Measurements from ENCODE around the gene BANF1.

BANF1 gene

DNA sequence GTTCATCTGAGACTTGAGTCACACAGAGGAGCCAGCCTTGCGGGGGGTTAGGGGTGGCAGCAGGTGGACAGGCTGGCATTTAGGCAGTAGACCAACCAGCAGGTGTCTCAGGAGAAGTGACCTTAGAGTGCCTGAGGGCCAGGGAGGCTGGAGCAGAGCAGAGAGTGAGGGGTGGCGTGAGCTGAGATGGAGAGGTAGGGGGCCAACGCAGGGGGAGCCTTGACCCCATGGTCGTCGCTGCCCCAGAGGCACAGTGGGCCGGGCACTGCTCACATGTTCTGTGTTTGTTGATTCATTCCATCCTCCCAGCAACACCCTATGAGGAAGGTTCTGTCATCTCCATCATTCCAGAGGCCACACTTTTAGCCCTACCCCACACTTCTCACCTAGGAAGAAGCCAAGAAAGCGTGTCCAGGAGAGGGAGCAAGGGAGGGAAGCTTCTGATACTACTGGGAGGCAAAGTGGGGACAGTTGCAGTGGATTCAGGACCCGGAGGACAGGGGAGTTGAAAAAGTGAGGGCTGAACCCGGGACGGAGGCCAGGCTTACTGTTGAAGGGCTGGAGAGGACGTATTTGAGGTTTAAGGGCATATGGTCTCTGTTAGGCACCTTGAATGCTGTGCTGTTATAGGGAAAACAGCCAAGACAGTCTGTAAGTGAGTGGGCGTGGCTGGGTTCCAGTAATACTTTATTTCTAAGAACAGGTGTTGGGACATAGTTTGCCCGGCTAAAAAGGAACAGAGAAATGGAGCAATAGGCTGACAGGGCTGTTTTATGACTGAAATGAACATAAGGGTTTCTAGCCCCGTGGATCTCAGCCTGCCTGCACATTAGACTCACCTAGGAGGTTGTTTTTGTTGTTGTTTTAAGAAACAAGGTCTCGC lies 33.5 kb upstream of the BANF1 start:
- in situ Hi-C loops (cut with MboI; ENCODE audit: low sequenced_read_pairs, unreplicated experiment): no loop called here
- TF ChIP-seq, protein P1, sequence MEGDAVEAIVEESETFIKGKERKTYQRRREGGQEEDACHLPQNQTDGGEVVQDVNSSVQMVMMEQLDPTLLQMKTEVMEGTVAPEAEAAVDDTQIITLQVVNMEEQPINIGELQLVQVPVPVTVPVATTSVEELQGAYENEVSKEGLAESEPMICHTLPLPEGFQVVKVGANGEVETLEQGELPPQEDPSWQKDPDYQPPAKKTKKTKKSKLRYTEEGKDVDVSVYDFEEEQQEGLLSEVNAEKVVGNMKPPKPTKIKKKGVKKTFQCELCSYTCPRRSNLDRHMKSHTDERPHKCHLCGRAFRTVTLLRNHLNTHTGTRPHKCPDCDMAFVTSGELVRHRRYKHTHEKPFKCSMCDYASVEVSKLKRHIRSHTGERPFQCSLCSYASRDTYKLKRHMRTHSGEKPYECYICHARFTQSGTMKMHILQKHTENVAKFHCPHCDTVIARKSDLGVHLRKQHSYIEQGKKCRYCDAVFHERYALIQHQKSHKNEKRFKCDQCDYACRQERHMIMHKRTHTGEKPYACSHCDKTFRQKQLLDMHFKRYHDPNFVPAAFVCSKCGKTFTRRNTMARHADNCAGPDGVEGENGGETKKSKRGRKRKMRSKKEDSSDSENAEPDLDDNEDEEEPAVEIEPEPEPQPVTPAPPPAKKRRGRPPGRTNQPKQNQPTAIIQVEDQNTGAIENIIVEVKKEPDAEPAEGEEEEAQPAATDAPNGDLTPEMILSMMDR (IDR thresholded peaks at IDR 0.05; ENCODE audit: borderline replicate concordance, control extremely low read depth, extremely low read depth, insufficient read depth, missing control alignments): no peak
- DNase-seq (ENCODE audit: low spot score): no peak

DNA sequence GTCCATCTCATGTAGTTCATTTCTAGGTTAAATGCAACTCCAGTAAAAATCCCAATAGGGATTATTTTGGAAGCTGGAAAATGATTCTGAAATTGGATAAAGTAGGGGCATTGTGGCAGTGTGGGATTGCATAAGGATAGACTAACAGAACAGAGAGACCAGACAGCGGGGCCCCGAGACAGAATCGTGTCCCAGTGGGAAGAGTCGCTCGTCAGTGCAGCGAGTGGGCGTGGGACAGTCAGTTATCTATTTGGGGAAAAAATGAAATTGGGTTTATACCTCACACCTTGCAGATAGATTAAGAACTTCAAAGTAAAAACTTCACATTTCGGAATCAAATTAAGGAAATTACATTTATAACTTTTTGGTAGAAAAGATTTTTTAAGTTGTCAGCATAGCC lies 30.2 kb upstream of the BANF1 start:
- in situ Hi-C loops (cut with MboI; ENCODE audit: low sequenced_read_pairs, unreplicated experiment): no loop called here
- no peak for DNase-seq (ENCODE audit: low spot score)
- TF ChIP-seq, protein P1 (IDR thresholded peaks at IDR 0.05; ENCODE audit: borderline replicate concordance, control extremely low read depth, extremely low read depth, insufficient read depth, missing control alignments): no peak

DNA sequence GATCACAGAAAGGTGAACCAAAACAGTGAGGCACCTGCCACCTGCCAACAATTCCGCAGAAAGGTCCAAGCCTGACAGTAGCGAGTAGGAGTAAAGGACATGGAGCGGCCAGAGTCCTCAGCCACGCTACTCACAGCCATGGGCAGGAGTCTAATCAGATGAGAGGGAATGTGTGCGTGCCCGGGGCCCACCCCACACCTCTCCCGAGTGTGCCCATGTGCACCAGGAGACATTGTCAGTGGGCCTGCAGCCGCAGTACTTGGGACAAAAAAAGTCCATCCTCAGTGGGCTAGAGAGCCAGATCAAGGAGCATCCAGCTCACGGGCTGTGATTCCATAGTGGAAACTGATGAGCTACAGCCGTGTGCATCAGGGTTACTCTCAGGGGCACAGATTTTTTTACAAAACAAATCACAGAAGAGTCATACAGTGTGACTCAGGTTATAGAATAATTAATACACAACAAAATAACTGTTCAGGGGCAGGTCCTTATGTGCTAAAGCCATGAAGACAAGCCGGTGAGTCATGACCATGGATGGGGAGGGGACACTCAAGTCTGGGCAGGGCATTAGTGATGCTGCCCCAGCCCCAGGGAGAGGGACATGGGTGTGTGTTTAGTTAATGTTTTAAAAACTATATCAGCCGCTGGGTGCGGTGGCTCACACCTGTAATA lies 28.7 kb upstream of the BANF1 start:
- in situ Hi-C loops (cut with MboI; ENCODE audit: low sequenced_read_pairs, unreplicated experiment): no loop called here
- TF ChIP-seq, protein P1 (IDR thresholded peaks at IDR 0.05; ENCODE audit: borderline replicate concordance, control extremely low read depth, extremely low read depth, insufficient read depth, missing control alignments): no peak
- no peak for DNase-seq (ENCODE audit: low spot score)

DNA sequence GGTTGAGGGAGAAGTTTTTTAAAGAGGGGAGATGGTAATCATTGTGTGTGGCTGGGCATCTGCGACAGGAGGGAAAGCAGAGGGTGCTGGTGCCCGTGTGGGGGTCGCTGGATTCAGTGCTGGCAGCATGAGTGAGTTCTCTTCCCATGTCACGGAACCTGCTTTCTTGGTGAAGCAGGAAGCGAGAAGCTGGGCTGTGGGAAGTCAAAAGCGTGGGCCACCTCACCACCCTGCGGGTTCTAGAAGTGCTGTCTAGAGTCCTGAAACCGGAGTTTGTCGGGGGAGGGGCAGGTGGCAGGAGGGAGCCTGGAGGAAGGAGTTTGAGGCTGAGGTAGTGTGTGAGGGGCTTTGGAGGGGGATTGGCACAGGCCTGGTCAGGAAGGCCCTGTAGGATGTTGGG lies 26.5 kb upstream of the BANF1 start:
- DNase-seq (ENCODE audit: low spot score): no peak
- TF ChIP-seq, protein P1 (IDR thresholded peaks at IDR 0.05; ENCODE audit: borderline replicate concordance, control extremely low read depth, extremely low read depth, insufficient read depth, missing control alignments): no peak
- in situ Hi-C loops (cut with MboI; ENCODE audit: low sequenced_read_pairs, unreplicated experiment): loop anchor here (25.0 kb wide), 1 partner anchor 263 kb away; the partner anchor contains the start of genes KAT5 and RNASEH2C

DNA sequence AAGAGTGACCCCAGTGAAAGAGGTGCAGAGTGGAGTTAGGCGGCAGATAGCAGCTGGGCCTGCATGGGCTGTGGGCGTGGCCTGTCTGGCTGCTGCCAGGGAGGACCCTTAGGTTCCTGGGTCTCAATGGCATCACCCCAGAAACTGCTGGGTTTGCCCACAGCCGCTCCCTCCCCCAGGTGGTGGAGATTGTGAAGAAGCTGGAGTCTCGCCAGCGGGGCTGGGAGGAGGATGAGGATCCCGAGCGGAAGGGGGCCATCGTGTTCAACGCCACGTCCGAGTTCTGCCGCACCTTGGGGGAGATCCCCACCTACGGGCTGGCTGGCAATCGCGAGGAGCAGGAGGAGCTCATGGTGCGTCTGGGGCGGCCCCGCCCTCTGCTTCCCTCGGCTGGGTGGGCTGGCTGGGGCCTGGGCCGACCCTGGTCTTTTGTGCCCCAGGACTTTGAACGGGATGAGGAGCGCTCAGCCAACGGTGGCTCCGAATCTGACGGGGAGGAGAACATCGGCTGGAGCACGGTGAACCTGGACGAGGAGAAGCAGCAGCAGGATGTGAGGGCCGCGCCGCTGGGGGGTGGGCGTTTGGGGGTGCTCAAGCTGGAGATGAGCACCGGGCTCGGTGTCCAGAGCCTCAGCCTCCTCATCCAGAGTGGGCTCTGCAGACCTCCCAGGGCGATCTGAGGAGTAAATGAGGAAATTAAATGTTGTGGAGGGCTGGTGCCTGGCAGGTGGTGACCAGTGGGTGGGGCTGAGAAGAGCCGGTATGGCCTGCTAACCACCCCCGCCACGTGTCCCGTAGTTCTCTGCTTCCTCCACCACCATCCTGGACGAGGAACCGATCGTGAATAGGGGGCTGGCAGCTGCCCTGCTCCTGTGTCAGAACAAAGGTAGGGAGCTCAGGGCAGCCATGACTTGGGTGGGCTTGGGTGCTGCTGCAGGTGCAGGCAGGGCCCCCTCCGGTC lies 25.8 kb upstream of the BANF1 start:
- no peak for DNase-seq (ENCODE audit: low spot score)
- TF ChIP-seq, protein P1 (IDR thresholded peaks at IDR 0.05; ENCODE audit: borderline replicate concordance, control extremely low read depth, extremely low read depth, insufficient read depth, missing control alignments): no peak
- in situ Hi-C loops (cut with MboI; ENCODE audit: low sequenced_read_pairs, unreplicated experiment): loop anchor here (25.0 kb wide), 1 partner anchor 264 kb away; the partner anchor contains the start of genes KAT5 and RNASEH2C

Data from GM13976 (cell line).